Activated naive CD8-positive, alpha-beta T cell treated with anti-CD3 and anti-CD28 coated beads, Interleukin-2, amount 50 U/mL, for 24 hours (primary cell): ENCODE data around the gene PRDM11.
A peak's percentile ranks its signal among the peaks of the same experiment; 100 is the strongest.

Experiments used
- ATAC-seq: fragments of 150-1000 bp; cut with Tn5 transposase; one replicate; pipeline ENCODE4 v1.10.0; 2021
- DNase-seq: peaks from one replicate; pipeline ENCODE4 v3.0.0; 2021
- H3K27ac Mint-ChIP-seq: one replicate; pipeline ENCODE4 v1.8.0; 2021; ENCODE audit warnings: mild to moderate bottlenecking, mixed read lengths
- H3K27me3 Mint-ChIP-seq: one replicate; pipeline ENCODE4 v1.8.0; 2021; ENCODE audit warnings: mixed read lengths
- H3K36me3 Mint-ChIP-seq: one replicate; pipeline ENCODE4 v1.8.0; 2021; ENCODE audit warnings: low read depth, mixed read lengths
- H3K4me1 Mint-ChIP-seq: one replicate; pipeline ENCODE4 v1.8.0; 2021; ENCODE audit warnings: mixed read lengths
- H3K4me3 Mint-ChIP-seq: one replicate; pipeline ENCODE4 v1.8.0; 2021; ENCODE audit warnings: mild to moderate bottlenecking, moderate library complexity, mixed read lengths
- H3K9me3 Mint-ChIP-seq: one replicate; pipeline ENCODE4 v1.8.0; 2021; ENCODE audit warnings: mixed read lengths

Gene PRDM11

DNA sequence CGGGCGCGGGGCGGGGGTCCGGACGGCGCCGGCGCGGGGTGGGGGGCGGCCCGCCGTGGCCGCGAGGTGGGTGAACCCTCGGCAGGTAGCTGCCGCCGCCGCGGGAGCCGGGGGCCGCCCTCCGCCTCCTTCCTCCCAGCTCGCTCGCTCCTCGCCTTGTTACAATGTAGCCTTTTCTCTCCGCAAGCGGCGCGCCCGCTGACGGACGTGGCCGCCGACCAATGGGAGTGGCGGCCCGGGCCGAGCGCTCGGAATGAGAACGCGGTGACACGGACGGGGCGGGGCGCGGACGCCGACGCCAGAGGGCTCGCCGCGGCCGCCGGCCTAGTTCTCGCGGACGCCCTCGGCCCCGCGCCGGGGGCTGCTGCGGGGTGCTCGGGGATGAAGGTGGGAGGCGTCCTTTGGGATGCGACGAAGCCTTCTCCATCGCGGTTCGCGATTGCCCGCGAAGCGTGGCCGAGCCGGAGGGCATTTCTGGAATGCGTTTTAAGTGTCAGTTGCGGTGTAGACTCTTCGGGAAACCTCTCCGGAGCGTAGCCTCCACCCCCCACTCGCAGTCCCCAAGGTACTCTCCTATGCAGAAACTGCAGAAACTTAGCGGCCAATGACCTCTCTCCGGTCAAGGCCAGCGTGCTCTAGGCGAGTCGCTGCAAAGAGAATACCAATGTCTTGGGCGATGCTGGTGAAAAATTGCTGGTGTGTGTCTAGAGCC lies 734 bp downstream of the PRDM11 start:
- Mint-ChIP-seq H3K4me1 (peaks cover 22% of the 10 kb centered on the region), H3K27me3 (peaks cover 21% of the 10 kb centered on the region)
- ATAC-seq: peak; percentile 98

DNA sequence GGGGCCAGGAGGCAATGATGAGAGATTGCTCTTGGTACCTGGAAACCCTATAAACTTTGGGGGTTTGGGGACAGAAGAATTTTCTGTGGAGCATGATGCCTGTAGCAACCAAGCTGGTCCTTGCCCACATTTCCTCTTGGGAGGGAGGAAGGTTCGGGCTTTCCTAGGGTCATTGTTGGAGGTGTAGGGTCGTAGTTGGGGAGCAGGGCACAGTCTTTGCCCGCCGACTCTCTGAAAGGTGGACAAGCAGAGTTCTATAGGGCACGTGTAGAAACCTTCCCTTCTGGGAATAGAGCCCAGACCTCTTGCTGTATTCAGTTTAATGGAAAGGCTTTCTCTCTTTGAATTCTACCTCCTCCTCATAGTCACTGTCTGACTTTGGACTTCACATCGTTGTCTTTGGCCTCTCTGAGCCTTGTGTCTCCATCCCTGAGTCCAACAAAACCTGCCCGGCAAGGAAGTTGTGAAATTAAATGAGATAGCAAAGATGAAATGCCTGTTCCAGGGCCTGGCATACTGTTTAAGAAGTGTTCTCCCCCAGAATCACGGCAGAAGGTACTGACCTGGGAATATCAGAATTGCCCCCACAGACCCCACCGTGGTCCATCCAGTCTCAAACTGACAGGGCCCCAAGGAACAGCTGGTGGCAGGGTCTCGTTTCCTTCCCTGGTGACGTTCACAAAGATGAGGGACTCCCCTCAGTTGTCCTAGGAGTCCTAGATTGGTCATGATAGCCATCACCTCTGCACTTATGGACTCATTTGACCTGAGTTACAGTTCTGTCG lies 1.6 kb downstream of the PRDM11 start:
- no peak for DNase-seq
- peaks cover 19% of the 10 kb centered on the region for H3K27me3 Mint-ChIP-seq
- H3K27ac Mint-ChIP-seq: peak overlapping the region; percentile 67

More for the DNA sequence above, 734 bp downstream of the PRDM11 start:
- peak overlapping the region; percentile 83 for H3K4me3 Mint-ChIP-seq
- peak; percentile 93 for DNase-seq
- H3K9me3 Mint-ChIP-seq: no peaks in the 10 kb centered on the region
- peak overlapping the region; percentile 67 for H3K27ac Mint-ChIP-seq
- no peaks in the 10 kb centered on the region for H3K36me3 Mint-ChIP-seq

DNA sequence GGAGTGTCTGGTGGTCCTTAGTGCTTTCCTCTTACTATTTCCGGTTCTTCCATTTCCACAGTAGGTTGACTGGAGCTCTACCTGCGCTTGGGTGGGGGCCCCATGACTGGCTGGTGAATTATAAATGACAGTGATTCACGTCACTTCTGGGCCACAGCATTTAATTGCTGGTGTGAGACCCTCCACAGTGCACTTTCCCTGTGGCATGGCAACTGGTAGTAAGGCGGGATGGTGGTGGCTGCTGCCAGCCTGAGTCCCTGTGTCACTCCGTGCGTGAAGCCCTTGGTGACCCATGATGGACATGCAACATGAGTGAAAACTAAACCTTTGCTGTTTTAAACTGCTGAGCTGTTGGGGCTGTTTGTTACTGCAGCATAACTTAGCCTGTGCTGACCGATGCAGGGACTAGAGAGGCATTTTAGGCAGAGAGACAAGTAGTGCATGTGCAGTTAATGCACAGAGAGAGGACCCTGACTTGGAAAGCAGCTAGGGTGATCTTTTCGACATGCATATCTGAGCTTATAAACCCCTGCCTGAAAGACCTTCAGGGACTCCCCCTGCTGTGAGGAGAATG lies 3.1 kb downstream of the PRDM11 start:
- peaks cover 22% of the 10 kb centered on the region for H3K4me1 Mint-ChIP-seq

More for the DNA sequence above, 1.6 kb downstream of the PRDM11 start:
- H3K4me3 Mint-ChIP-seq: peak overlapping the region; percentile 83
- no peaks in the 10 kb centered on the region for H3K36me3 Mint-ChIP-seq
- peaks cover 22% of the 10 kb centered on the region for H3K4me1 Mint-ChIP-seq
- ATAC-seq: no peak
- H3K9me3 Mint-ChIP-seq: no peaks in the 10 kb centered on the region

DNA sequence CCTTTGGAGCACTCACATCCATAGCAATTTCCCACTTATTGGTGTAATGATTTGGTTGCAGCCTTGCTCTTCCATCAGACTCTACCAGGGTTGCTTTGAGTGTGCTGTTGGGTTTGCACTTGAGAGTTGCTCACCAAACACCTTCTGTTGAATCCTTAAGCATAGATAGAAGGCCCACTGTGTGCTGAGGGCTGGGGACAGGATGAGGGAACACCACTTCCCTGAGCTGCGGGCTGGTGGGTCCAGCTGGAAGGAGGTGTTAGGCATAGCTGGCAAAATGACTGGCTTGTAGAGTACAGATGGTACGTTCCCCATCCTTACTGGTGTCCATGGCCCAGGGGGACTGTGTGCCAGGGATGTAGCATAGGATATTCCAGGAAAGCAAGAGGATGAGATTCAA lies 3.9 kb downstream of the PRDM11 start:
- Mint-ChIP-seq H3K36me3 (no peaks in the 10 kb centered on the region), H3K27ac (no peak overlapping the region), H3K4me3 (no peak overlapping the region), H3K27me3 (peaks cover 4% of the 10 kb centered on the region), H3K4me1 (peaks cover 22% of the 10 kb centered on the region), H3K9me3 (no peaks in the 10 kb centered on the region)
- no peak for DNase-seq
- ATAC-seq: no peak

More for the DNA sequence above, 3.1 kb downstream of the PRDM11 start:
- H3K36me3 Mint-ChIP-seq: no peaks in the 10 kb centered on the region
- peaks cover 6% of the 10 kb centered on the region for H3K27me3 Mint-ChIP-seq
- no peak overlapping the region for H3K27ac Mint-ChIP-seq
- no peak for ATAC-seq
- DNase-seq: no peak
- no peak overlapping the region for H3K4me3 Mint-ChIP-seq
- no peaks in the 10 kb centered on the region for H3K9me3 Mint-ChIP-seq

DNA sequence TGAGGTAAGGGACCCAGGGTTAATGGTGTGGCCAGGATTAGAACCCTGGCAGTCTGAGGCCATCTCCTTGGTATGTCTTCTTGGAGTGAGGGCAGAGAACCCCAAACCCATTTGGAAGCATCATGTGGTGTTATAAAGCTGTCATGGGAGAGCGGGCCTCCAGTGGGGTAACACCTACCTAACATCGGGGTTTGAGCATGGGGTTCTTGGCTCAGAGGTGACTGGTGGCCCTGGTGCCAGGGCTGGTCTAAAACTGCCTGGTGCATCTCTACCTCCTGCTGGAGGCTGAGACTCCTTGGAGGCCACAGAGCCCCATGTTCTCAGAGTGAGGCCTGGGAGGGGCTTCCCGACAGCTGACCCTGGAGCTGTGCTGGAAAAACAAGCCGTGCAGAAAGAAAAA lies 4.5 kb downstream of the PRDM11 start:
- H3K27me3 Mint-ChIP-seq: no peaks in the 10 kb centered on the region
- H3K27ac Mint-ChIP-seq: no peak overlapping the region
- DNase-seq (no peak), ATAC-seq (no peak)
- peaks cover 16% of the 10 kb centered on the region for H3K4me1 Mint-ChIP-seq
- no peaks in the 10 kb centered on the region for H3K36me3 Mint-ChIP-seq
- no peak overlapping the region for H3K4me3 Mint-ChIP-seq
- H3K9me3 Mint-ChIP-seq: no peaks in the 10 kb centered on the region

DNA sequence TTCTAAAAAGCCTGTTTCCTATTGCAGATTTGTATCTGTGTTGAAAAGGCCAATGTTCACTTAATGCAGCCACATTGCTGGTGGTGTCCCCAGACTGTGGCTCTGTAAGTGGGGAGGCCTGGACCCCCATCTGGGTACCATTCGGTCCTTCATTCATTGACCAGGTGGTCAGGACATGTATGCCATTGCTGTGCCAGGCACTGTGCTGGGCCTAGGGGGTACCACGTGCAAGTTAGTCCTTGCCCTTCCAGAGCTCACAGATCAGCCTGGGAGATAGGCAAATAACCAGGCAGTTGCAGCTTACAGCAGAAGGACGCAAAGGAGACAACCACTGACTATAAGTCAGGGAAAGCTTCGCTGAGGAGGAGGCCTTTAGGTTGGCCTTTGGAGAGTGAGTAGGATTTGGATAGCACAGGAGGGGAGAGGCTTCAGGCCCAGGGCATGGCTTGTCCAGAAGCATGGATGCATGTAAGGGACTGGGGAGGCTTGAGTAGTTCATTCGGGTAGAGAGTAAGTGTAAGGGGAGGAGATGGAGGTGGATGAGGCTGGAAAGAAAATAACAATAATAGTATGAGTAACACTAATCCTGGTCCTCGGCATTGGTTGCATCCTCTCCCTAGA lies 5.0 kb downstream of the PRDM11 start:
- Mint-ChIP-seq H3K9me3 (no peaks in the 10 kb centered on the region), H3K4me3 (no peak overlapping the region), H3K4me1 (peaks cover 12% of the 10 kb centered on the region), H3K27me3 (no peaks in the 10 kb centered on the region), H3K36me3 (no peaks in the 10 kb centered on the region), H3K27ac (no peak overlapping the region)
- ATAC-seq (no peak), DNase-seq (no peak)

DNA sequence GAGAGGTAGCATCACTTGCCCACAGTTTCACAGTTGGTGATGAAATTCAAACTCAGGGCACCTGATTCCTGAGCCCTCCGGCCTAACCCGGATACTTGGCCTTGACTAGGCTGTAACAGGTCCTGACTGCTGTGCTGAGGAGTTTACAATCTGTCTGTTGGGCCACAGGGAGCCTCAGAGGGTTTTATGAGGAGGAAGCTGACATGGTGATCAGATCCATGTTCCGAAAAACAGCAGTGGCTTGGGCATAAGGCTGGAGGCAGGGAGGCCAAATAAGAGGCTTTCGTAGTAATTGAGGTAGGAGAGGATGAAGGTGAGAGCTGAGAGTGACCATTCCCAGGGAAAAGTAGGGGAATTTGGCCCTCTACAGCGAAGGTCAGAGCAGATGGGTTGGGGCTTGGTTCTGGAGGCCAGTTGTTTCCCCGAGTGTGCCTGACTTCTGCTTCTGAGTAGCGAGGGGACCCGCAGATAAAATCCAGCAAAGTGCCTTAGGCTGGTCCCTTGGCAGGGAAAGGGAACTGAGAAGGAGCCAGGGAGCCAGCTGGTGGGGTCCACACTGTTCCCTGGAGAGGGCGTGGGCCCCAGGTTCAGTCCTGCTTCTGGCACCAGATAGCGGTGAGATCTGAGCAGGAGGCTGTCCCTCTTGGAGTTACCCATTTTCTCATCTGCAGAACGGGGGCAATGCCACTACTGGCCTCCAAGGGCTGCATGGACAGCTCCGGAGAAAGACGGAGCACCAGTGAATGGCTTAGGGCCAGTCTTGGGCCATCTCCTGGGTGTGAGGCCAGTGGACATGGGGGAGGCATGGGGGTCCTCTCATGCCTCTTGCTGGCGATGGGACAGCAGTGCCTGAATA lies 6.5 kb downstream of the PRDM11 start:
- Mint-ChIP-seq H3K4me1 (peaks cover 9% of the 10 kb centered on the region), H3K4me3 (no peak overlapping the region), H3K27ac (no peak overlapping the region), H3K27me3 (no peaks in the 10 kb centered on the region), H3K36me3 (no peaks in the 10 kb centered on the region), H3K9me3 (no peaks in the 10 kb centered on the region)
- ATAC-seq (no peak), DNase-seq (no peak)

DNA sequence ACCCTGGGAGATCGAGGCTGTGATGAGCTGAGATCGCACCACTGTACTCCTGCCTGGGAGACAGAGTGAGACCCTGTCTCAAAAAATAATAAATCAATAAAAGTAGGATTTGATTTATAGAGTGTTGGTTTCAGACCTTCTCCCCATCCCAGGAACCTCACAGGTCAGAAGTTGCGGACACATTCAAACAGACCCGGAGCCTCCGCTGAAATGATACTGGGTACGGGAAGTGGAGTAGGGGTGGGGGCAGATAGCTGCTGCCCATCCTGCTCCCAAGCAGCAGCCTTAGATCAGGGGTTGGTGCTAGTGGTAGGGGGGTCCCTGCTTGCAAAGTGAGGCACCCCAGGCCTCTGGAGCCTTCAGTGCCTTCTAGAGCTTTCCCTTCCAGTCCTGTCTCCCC lies 7.8 kb downstream of the PRDM11 start:
- no peak for ATAC-seq
- no peak for DNase-seq
- Mint-ChIP-seq H3K9me3 (no peaks in the 10 kb centered on the region), H3K4me1 (peaks cover 6% of the 10 kb centered on the region), H3K4me3 (no peak overlapping the region), H3K27ac (no peak overlapping the region), H3K36me3 (no peaks in the 10 kb centered on the region), H3K27me3 (no peaks in the 10 kb centered on the region)

DNA sequence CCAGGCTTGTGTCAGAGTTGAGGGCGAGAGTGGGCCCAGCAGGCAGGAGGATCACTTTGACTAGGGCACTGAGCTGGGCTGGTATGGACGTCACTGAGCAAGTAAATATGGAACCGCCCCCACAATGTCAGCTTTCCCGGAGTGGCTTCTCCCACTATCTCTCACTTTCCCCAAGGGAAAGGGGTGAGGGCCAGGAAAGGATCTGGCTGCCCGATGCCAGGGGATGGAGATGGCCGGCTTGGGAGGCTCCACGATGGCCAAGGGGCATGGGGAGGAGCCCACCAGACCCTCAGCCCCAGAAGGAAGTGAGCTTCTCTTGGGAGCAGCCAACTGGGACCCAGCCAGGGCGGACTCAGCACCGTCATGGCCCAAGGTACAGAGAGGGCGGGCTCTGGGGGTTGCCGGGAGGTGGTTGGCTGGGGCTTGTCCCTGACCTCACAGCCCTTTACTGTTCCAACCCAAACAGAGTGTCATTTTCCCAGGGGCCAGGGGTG lies 8.7 kb downstream of the PRDM11 start:
- H3K4me1 Mint-ChIP-seq: peaks cover 8% of the 10 kb centered on the region

DNA sequence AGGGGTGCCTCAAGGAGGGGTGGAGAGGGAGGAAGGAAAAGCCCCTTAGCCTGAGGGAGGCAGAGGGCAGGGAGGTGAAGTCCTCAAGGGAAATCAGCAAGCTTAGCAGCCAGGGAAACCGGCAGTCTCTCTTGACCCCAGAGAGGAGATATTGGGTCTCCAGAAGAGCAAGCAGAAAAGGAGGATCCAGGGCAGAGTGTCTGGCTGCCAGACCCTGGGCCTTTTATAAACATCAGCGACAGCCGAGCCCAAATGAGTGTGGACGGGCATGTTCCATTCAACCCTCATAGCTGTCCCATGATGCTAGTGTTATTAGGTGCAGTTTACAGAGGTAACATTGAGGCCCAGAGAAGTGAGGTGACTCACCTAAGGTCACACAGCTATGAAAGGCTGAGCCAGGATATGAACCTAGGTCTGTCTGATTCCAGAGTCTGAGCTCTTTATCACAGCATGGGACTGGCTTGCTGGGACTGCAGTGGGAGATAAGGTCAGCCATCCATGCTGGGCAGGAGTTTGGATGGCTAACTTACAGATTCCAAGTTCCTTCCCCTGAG lies 9.3 kb downstream of the PRDM11 start:
- no peak overlapping the region for H3K27ac Mint-ChIP-seq
- ATAC-seq (no peak), DNase-seq (no peak)
- no peaks in the 10 kb centered on the region for H3K9me3 Mint-ChIP-seq
- H3K4me3 Mint-ChIP-seq: no peak overlapping the region
- H3K27me3 Mint-ChIP-seq: no peaks in the 10 kb centered on the region
- peaks cover 11% of the 10 kb centered on the region for H3K4me1 Mint-ChIP-seq
- no peaks in the 10 kb centered on the region for H3K36me3 Mint-ChIP-seq

More for the DNA sequence above, 8.7 kb downstream of the PRDM11 start:
- Mint-ChIP-seq H3K36me3 (no peaks in the 10 kb centered on the region), H3K9me3 (no peaks in the 10 kb centered on the region), H3K27me3 (no peaks in the 10 kb centered on the region), H3K4me3 (no peak overlapping the region), H3K27ac (no peak overlapping the region)
- ATAC-seq (no peak), DNase-seq (no peak)

DNA sequence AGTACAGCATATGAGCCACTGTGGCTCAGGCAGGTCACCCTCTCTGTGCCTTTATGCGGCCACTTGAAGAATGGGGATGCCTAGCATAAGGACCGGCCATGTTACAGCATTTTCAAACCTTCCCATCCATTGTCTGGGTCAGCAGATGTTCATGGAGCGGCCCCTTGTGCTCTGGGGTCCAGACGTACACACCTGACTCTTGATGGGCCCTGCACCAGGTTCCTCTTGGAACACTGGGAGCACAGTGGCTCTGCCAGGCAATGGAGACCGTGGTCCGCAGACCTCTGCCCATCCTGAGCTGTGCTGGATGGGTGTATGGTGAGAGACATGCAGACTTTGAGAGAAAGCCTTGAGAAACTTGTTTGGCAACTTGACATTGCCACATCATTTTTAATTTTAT lies 9.8 kb downstream of the PRDM11 start:
- no peaks in the 10 kb centered on the region for H3K27me3 Mint-ChIP-seq
- peaks cover 11% of the 10 kb centered on the region for H3K4me1 Mint-ChIP-seq

DNA sequence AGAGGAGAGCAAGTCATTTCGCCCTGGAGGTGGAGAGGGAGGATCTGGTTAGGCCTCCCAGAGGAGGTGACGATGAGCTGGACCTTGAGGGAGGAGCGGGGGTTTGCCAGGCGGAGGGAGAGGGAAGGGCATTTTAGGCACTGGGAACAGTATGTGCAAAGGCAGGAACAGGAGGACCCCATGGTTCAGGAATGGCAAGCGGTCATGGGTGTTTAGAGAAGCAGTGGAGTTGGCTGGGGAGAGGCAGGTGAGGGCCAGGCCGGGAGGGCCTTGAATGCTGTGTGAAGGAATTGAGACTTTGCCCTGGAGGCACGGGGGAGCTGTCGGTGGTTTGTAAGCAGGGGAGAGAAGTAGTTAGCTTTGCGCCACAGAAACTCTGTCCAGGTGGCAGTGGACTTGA lies 10.3 kb downstream of the PRDM11 start:
- Mint-ChIP-seq H3K27ac (no peak overlapping the region), H3K36me3 (no peaks in the 10 kb centered on the region), H3K9me3 (no peaks in the 10 kb centered on the region), H3K4me1 (peaks cover 11% of the 10 kb centered on the region), H3K27me3 (no peaks in the 10 kb centered on the region), H3K4me3 (no peak overlapping the region)
- no peak for ATAC-seq
- no peak for DNase-seq

More for the DNA sequence above, 9.8 kb downstream of the PRDM11 start:
- no peak overlapping the region for H3K27ac Mint-ChIP-seq
- DNase-seq (no peak), ATAC-seq (no peak)
- no peaks in the 10 kb centered on the region for H3K36me3 Mint-ChIP-seq
- no peak overlapping the region for H3K4me3 Mint-ChIP-seq
- no peaks in the 10 kb centered on the region for H3K9me3 Mint-ChIP-seq

DNA sequence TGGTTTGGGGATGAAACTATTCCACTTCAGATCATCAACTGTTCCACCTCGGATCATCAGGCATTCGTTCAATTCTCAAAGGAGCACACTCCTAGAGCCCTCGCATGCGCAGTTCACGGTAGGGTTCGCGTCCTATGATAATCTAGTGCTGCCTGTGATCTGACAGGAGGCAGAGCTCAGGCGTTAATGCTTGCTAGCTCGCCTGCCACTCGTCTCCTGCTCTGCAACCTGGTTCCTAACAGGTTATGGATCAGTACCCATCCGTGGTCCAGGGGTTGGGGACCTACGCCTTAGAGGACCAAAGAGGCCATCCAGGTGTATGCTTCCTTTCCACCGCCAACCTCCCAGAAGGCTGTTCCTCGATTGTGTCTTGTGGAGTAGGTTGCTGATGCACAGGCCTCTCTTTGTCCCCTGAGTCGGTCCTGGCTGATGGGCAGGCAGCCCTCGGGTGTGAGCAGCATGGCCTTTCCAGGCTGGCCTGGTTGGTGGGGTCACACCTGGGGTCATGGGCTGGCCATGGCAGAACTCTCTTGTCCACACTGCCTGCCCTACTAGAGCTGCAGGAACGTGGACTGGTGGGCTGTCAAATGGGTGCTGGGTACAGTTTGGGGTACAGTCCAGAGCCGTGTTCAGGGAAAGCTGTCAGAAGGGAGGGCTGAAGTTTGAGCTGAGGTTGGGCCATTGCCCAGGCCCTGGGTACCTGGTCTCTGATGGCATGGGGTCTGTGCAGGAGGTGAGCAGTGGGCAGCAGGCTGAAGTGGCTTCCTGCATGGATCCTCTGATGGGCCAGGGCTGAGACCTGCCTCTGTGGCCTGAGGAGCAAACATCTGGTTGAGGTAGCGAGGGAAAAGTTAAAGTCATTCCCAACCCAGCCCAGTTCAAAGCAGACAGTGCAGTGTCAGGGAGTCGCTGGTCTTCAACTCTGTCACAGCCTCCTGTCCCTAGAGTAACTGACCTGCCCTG lies 11.1 kb downstream of the PRDM11 start:
- ATAC-seq: no peak
- no peaks in the 10 kb centered on the region for H3K9me3 Mint-ChIP-seq
- no peaks in the 10 kb centered on the region for H3K27me3 Mint-ChIP-seq
- no peak overlapping the region for H3K4me3 Mint-ChIP-seq
- no peaks in the 10 kb centered on the region for H3K36me3 Mint-ChIP-seq
- no peak for DNase-seq
- H3K4me1 Mint-ChIP-seq: peaks cover 13% of the 10 kb centered on the region
- H3K27ac Mint-ChIP-seq: no peak overlapping the region
